HG03196 (cell line): ENCODE measurements around the gene MANF.

Experiments used
- ATAC-seq: cut with Tn5 transposase; IDR thresholded peaks from one replicate; pipeline ENCODE4 v1.9.1; 2021; ENCODE audit not compliant: unreplicated experiment

Gene MANF

DNA sequence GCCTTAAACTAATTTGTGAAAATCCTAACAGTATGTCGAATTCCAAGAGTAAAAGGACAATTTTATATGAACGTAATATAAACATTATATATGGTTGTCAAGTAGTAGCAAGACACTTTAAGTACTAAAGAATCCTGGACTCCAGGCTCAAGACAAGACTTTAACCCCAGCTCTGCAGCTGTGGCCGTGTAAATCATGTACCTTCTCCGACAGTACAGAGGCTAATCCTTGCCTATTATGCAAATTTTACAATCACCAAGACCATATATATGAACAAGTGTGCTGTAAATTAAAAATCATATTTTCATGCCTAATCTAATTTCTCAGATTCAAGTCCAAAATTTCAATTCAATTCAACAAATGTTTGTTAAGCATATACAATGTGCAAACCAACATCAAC is 41.8 kb downstream of the MANF start:
- no peak for ATAC-seq

DNA sequence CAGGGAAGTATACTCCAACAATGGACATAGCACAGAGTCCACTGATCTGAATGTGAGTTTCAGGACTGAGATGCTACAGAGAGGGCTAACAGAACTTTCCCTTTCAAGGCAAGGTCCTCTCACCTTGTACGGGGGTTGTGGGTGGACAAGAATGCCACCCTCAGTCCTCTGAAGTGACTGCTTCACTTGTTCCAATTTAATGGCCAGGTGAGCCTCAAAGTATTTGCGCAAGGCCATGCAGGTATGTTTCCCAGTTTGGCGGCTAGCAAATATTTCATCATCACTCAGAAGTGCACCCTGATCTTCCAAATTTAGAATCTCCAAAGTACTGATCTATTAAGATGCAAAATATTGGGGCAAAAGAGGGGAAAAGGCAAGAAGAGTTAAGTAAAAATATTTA is 44.0 kb downstream of the MANF start:
- no peak for ATAC-seq

DNA sequence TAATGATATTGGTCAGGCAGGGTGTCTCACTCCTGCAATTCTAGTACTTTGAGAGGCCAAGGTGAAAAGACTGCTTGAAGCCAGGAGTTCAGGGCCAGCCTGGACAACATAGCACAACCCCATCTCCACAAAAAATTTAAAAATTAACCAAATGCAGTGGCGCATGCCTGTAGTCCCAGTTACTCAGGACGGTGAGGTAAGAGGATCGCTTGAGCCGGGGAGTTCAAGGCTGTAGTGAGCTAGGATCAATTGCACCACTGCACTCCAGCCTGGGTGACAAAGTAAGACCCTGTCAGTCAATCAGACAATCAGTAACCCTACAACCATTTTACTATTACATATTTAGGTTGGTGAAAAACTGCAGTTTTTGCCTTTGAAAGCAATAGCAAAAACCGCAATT is 49.0 kb downstream of the MANF start:
- no peak for ATAC-seq

DNA sequence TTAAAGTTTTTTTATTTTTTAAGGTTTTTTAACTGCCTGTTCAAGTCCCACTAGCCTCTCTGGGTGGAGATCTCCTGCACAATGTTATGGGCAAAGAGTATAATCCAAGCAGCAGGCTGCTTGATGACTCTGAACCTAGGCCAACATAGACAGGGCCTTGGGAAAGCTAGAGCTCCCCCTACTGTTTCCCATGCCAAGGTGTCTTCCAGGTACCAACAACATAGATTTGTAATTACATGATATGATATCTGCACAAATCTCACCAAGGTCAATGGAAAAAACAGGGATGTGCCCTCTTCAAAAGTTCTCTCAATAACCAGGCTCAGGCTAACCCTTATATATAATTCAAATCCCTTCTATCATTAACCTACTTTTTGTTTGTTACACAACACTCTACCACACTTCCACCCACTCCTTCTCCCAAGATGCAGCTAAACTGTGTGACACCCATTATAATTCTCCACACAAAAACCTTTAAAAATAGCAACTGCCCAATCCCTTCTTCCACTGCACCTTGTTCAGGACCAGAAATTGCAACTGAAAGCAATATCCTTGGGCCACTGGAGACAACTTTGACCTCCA is 49.7 kb downstream of the MANF start:
- no peak for ATAC-seq

DNA sequence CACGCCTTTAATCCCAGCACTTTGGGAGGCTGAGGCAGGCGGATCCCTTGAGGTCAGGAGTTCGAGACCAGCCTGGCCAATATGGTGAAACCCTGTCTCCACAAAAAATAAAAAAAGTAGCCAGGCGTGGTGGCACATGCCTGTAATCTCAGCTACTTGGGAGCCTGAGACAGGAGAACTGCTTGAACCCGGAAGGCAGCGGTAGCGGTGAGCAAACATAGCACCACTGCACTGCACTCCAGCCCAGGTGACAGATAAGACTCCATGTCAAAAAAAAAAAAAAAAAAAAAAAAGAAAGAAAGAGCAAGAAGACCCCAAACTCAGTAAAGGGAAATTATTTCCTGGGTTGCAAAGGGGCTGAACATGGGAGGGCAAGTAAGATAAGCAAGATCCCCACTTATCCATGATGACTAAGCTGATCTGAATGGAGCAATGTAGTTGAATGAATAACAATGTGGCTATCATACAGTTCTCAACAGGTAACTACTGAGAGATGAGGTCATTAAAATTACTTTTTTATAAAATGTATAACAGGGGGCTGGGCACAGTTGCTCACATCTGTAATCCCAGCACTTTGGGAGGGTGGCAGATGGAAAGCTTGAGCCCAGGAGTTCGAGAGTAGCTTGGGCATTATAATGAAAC is 52.0 kb downstream of the MANF start:
- ATAC-seq, result no peak
